Umbilical cord (tissue), 2 donors: Measurements from ENCODE around the gene ZFP36L1. TPM values are rescaled to one million over a fixed set of nuclear protein-coding genes. Genes with fewer than 3 reads are reported as not detected.
"Not testable (repeated sequence)": the region's sequence is repeated elsewhere in the genome, so short reads cannot be mapped to it uniquely, and the experiment has no call there.

ENCODE experiments used
- DNase-seq: peaks from one replicate; pipeline ENCODE4 v3.0.0-alpha.2; 2015; ENCODE audit warnings: low spot score
- total RNA-seq: library from RNA; depleted of rRNA; stranded (reverse); fragments of >200 nt; gene quantifications from one replicate; pipeline ENCODE4 v1.2.3, GENCODE V29; 2014; ENCODE audit warnings: low replicate concordance; ENCODE audit not compliant: insufficient read depth

The ZFP36L1 gene
- total RNA-seq, 1 donor from 2014 or later = 134 TPM

DNA sequence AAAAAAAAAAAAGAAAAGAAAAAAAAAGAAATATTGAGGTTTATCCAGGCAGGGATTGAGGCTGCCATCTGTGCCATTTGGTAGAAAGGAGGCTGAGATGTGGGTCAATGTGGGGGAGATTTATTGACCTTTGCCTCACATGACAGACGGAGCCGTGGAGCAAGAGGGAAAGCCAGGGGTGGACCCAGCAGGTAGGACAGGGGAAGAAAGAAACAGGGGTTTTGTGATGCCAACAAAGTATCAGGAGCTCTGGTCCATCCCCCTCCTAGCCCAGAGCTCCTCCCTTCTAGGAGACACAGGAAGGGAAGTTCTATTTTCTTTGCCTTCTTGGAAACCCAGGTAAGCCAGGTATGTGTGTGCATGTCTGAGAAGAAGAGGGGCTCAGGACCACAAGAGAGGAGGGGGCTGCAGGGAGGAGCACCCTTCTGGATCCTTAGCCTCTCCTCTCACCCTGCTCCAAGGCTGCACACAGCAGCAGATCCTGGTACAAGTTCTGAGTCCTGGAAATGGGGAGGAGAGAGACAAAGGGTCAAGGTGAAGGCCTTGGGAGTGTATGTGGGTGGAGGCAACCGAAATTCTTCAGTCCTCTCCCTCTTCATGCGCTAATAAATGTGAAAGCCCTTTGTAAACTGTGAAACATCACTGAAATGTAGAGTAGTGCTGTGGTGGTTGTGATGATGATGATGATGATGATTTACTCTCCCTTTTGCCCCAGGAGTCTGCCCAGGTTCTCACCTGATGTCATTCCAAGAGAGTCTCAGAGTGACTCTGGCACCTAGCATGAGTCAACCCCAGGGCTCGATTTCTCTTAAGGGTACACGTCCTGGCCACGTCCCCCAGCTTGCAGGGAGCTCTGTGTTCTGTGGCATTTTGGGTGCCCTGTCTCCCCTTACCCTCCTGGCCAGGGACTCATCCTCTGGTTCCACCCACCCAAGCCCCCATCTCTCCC is 26.3 kb downstream of the ZFP36L1 start:
- no peak for DNase-seq

DNA sequence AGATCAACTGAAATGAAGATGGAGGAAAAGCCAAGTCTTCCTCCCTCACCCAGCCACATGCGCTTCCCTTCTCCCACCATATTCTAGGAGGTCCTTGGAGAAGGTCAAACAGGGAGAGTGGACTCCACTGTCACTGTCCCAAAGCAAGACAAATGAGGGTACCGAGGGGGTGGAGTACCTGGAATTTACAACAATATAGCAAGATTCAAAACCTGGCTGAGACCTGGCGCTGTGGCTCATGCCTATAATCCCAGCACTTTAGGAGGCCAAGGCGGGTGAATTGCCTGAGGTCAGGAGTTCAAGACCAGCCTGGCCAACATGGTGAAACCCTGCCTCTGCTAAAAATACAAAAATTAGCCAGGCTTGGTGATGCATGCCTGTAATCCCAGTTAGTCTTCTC is 29.0 kb downstream of the ZFP36L1 start:
- DNase-seq = not testable (repeated sequence)

DNA sequence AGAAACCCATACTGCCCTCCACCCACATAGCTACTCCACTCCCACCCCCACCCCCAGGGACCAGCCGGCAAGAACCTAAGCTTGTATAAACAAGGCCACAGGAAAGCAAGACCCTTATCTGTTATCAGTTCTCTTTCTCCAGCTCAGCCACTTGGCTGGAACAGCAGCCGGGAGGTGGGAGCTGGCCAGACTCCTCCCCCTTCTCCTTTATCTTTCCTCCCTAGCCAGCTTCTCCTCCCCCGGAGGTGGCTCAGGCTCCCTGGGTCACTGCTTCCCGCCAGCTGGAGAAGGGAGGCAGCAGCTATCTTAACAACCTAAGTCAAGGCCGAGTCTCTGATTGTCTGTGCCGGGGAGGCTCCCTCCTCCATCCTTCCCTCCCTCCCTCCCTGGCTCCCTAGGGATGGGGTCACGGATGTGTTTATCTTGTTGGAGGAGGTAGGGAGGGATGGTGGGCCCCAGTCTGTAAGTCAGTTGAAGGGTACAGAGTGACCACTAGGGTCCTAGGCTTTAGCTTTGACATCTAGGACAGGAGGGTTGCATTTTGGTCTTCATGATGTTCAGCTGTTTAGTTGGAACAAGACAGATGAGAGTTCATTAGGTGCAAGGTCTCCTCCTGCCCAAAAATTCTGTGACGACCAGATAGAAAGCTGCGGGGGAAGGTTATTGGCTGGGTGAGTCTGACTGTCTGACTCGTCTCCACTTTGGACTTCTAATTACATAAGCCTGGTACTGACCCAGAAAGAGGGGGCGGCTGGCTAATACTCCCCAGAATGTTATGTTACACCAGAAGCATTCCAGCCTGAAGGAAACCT is 29.7 kb downstream of the ZFP36L1 start:
- DNase-seq = peak; percentile 90

DNA sequence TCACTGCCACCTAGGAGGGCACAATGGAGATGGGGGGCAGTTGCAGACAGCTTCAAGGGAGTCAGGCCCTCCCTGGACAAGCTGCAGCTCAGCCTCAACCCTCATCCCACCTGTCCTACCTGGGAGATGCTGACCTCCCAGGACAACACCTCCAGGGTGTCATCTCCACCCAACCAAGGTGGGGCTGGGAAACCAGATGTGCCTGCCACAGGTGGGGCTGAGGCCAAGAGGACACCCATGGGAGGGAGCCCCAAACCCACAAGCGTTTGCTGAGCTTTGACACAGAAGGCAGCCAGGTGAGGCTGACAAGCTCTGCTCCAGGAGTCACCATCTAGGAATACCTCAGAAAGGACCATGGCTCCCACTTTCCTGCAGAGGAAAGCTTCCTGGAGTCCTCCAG is 31.5 kb downstream of the ZFP36L1 start:
- no peak for DNase-seq

DNA sequence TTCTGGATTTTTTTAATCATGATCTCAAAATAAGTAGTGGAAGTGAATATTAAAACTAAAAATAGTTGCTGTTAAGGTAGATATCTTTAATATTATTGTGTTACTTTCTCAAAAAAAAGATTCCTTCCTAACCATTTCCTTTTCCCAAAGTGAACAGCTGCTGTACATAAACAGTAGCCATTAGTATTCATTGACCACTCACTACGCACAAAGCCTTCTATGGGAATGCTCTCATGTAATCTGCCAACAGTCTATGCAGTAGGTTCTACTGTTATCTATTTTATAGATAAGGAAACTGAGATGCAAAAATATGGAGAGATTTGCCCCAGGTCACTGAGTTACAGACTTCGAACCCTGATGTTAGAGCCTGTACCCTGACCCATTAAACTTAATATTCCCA is 32.1 kb downstream of the ZFP36L1 start:
- DNase-seq = no peak

DNA sequence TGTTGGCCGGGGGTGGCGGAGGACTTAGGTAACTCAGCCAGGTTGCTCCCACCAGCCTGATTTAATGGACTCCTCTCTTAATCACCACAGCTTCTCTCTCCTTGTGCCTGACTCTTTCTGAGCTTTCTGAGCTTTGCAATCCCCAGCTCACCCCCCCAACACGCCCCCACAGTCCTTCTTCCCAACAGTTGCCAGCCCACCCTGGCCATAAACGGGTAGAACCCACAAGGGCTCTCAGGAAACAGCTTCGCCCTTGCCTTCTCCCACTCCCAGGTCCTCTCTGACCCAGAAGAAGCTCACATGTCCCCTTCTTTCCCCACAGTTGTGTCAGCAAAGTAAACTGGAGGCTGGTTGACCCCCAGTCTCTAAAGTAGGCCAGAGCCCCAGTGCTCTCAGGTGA is 32.9 kb downstream of the ZFP36L1 start:
- no peak for DNase-seq

DNA sequence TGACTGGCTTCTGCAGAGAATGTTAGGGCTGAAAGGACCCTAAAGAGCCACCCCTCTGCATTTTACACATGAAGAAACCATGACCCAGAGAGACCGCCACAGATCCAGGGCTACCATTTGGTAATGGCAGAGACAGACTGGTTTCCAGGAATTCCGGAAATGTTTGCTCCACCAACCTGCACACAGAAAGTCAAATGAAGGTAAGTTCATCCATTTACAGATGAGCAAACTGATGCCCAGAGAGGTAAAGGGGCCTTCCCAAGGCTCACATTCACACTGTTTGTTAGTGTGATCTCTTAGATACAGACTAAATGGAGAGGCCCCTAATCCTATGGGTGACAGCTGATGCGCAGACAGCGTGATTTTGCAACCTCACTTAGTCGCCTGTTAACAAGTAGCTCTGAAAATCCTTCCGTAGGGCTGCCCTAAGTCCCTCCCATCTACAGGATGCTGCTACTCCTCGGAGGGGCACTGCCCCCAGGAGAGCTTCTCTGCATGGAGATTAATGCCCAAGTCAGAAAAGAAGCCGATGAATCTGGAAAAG is 33.8 kb downstream of the ZFP36L1 start:
- peak; percentile 50 for DNase-seq

DNA sequence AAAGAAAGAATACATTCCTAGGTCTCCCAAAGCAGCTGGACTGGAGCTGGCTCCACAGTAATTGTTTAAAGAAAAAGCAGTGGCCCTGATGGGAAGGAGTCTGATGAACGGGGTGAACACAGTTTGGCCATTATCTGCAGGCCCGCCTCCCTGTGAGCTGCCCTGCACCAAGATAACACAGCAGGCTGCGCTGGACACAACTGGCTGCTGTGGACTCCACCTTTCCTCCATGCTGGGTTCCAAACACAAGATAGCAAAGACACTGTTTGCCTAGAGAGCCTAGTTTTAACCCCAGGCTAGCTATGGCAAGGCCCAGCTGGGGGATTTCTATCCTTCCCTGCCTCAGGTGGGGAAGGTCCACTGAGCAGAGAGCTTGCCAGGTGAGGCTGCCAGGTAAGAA is 34.6 kb downstream of the ZFP36L1 start:
- no peak for DNase-seq

DNA sequence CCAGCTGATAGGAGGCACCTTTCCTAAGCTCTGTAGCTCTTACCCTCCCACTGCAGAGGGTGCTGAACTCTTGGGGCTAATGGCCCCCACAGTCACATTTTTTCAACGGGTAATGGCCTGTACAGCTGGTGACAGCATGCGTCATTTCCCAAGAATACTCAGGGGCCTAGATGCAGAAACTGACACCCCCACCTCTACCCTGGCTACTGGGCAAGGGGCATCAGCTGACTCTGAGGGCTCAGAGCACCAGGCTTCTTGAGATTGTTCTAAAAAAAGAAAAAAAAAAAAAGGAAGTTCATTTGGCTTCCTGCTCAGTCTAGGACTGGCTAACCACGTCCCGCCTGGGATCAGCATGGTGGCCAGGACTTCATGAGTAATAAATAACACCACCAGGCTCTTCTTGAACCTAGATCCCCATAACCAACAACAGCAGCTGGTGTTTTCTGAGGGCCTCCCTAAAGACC is 35.2 kb downstream of the ZFP36L1 start:
- peak; percentile 58 for DNase-seq

DNA sequence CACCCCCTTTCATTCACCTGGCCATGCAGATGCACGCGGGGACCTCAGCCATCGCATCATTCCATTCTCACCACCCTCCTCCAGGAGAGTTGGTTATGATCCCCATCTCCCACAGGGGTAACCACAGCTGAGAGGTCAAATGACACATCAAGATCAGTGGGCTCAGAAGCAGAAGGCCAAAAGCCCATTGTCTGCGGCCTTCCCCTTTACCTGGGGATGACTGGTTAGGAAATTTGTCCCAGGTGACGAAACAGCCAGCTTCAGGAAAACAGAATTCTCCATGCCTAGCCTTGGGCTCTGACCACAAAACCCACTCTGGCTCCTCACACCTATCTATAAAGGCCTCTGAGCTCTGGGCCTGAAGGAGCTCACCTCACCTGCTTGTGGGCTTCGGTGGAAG is 36.1 kb downstream of the ZFP36L1 start:
- no peak for DNase-seq

DNA sequence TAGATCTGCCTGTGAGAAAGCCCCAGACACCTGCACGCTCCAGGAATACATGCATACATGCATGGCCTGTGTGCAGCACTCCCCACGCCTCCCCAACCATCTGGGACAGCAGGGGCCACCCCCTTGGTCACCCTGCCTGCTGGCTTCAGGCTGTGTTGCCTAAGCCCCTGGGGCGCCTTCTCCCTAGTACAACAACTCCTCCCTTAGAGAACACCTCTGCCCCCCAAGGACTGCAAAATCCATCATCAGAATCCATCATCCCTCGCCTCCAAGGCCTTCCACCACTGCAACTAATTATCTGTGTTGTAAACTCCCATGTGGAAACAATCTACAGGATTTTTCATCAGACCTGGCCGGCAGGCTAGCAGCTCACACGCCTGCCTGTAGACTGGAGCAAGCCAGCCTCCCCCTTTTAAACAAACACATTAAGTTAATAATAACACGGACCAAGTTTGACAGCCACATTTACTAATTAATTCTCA is 36.8 kb downstream of the ZFP36L1 start:
- no peak for DNase-seq

DNA sequence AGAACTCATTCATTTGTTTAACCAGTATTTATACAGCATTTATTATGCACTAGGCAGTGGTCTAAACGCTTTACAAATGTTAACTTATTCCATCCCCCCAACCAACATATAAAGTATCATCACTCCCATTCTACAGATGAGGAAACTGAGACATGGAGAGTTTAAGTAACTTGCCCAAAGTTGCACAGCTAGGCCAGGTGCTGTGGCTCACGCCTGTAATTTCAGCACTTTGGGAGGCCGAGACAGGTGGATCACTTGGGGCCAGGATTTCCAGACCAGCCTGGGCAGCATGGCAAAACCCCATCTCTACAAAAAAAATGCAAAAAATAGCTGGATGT is 37.9 kb downstream of the ZFP36L1 start:
- no peak for DNase-seq

DNA sequence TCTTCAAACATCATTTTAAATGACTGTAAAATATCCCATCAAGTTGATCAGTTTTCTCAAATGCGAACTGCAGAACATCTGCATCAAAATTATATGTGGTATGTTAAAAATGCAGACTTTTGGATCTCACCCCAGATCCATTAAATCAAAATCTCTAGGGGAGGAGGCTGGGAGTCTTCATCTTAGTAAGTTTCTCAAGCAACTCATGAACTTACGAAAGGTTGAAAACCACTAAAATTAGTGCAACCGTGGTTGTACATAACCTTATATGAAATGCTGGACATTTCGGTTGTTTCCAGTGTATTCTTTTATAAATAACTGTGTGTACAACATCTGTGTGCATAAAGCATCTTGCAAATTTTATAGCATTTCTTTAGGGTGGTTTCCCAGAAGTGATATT is 39.2 kb downstream of the ZFP36L1 start:
- peak; percentile 76 for DNase-seq

DNA sequence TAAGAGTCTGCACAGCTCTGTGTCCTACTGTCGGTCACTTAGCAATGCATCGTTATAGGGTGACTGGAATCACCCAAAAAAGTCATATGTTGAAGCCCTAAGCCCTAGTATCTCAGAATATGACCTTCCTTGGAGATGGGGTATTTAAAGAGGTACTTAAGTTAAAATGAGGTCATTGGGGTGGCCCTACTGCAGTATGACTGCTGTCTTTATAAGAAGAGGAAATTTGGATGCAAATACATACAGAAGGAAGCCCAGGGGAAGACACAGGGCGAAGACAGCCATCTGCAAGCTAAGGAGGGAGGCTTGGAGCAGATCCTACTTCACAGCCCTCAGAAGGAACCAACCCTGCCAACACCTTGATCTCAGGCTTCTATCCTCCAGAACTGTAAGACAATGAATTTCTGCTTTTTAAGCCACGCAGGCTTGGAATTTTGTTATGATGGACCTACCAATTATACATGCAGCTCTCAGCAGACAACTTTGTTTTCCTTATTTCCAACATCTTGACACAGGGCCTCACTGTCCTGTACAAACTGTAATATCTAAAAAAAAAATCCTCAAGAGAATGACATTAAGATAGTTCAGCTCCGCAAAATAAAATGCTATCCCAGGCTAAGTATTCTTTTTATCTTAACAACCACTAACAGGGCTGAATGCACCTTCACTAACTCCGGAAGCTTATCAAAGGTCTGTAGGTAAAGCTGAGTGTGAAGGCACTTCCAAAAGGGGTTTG is 40.4 kb downstream of the ZFP36L1 start:
- no peak for DNase-seq

DNA sequence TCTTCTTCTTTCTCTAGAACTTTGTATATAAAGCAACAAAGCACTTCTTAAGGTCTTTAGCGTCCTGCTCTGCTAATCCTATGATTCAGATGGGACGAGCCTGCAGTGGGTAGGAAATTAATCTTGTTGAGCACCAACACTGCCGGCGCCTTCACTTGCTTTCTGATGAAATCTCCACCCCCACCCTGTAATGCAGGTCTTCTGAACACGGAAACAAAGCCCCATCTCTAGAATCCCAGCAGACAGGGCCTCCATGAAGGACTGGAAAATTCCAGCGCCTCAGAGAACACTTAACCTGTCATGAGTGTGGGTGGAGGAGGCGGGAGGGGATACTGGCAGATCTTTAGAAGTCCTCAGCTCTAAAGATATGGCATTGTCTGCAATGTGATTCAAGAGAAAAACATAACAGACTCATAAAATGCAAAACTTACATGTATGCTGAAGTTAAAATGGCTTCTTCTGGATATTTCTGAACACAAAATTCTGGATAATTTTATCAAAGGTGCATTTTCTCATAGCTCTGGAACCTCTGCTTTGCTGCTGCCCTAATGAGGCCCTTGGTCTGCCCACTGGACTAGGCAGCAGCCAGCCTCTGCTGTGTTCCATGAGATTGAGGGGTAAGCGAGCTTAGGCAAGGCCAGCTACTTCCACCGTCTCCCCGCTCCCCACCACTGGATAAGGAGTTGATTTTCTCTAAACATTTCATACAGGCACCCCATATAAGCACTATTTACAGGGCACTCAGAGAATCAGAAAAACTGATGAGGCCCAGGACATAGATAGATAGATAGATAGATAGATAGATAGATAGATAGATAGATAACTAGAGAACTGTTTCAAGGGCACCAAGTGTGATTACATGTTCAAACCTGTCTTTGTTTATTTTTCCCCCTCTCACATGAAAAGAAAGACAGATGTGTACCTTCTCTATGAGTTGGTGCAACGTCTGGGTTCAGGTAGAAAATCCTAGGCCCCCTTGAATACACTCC is 43.1 kb downstream of the ZFP36L1 start:
- DNase-seq = peak; percentile 93

DNA sequence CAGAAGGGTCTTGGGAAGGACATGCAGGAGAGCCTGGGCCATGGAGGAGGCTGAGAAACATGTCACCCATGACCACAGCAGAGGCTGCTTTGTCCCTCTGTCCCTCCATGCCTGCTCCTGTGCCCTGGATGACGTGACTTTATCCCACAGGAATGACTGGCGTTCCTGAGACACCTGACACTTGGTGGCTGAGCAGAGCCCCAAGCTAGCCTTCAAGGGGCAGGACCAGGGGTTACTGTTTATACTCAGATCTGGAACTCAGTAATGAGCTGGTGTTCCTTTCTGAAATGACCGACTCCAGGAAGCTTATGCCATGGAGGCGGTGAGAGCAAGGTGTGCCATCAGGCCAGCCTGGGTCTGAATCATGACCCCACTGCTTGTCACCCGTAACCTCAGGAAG is 44.2 kb downstream of the ZFP36L1 start:
- no peak for DNase-seq

DNA sequence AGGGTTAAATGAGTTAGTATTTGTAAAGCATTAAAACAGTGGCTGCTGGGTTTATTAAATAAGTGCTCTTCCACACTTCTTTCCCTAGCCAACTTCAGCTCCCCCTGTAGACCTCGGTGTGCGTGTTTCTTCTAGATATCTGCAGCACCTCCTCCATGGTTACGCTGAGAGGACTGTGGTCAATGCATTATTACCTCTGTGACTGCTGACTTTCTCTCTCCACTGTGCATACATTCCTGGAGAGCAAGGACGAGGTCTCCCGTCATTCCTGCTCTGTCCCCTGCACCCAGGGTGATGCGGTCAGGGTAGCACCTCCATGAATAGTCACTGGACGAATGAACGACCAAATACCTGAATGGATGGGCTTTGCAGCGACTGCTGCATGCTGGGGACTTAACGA is 44.6 kb downstream of the ZFP36L1 start:
- DNase-seq = no peak

DNA sequence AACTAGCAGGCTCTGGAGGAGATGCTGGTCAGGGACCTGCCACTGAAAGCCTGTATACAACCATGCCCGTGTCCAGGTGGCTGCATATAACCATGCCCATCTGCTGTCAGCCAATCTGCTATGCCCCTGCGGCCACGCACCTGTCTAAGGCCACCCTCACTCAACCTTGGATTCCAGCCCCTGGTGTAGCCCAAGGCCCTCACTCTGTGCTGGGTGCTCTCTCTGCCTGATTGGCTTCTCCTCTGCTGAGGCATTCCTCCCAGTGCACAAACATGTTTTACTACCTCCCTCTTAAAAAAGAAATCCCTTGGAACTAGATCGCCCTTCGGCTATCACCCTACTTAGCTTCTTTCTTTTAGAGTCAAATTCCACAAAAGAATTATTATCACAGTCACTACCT is 45.5 kb downstream of the ZFP36L1 start:
- DNase-seq = no peak

DNA sequence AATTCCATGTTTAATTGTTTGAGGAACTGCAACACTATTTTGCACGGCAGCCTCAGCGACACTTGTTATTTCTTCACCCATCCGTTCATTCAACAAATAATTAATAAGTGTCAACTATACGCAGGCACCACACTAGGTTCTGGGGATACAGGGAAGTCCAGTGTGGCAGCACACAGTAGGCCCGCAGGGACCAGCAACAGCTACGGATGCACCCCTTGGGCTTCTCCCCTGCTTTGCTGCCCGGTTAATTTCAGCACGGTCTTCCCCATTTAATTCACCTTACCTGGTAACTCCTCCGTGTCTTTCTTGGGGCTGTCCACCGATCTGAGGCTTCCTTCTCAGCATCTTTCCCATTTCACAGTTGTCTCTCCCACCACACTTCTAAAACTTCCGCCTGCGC is 48.3 kb downstream of the ZFP36L1 start:
- no peak for DNase-seq

DNA sequence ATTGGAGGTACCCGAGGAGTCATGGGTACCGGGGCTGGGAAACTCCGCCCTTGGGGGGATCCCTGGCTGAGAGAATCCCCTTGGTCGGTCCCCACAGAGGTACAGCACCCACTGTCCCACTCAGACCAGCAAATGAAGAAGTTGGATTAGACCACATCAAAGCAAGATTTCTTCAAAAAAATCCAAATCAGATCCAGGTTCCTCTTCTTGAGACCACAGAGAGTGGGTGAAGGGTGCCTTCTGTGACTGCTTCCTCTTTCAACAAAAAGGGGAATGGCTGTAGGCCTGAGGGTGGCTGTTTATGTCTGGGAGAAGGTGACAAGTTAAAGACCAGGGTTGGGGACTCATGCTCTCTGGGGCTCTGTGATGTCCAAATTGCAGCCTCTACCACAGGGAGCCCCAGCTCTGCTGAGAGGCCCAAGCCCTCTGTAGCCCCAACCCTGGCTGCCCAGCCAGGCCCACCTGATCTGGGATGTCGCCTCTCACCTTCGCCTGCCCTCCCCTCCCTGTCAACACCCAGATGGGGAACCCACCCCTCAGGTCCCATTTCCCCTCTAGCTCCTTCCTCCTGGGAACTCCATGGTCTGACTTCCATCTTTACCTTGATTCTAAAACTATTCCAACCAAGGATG is 50.9 kb downstream of the ZFP36L1 start:
- no peak for DNase-seq
